Uterus (tissue), 4 donors: Measurements from ENCODE around the gene TXN2. TPM values are rescaled to one million over a fixed set of nuclear protein-coding genes. Genes with fewer than 3 reads are reported as not detected.
A peak's percentile ranks its signal among the peaks of the same experiment; 100 is the strongest.

ENCODE experiments used
- DNase-seq, 2 donors: peaks; one replicate each; pipeline ENCODE4 v3.0.0-alpha.2; 2019 to 2020
- H3K27ac ChIP-seq, 2 donors: fragments of 200-600 bp; sonication (generic); 1 replicate in 1 of 2; 2 replicates in 1 of 2; pipeline ENCODE4 v1.5.1; 2016 to 2018
- H3K27me3 ChIP-seq, 2 donors: fragments of 200-600 bp; sonication (generic); one replicate each; pipeline ENCODE4 v1.5.1; 2018 to 2019; ENCODE audit warnings: control low read depth in 1 of 2
- H3K36me3 ChIP-seq, 2 donors: fragments of 200-600 bp; sonication (generic); one replicate each; pipeline ENCODE4 v1.5.1; 2019; ENCODE audit warnings: control low read depth in 1 of 2
- H3K4me1 ChIP-seq, 2 donors: fragments of 200-600 bp; sonication (generic); one replicate each; pipeline ENCODE4 v1.5.1; 2018 to 2019; ENCODE audit warnings: control low read depth in 1 of 2
- H3K4me3 ChIP-seq, 2 donors: fragments of 200-600 bp; sonication (generic); 1 replicate in 1 of 2; 2 replicates in 1 of 2; pipeline ENCODE4 v1.5.1; 2018 to 2019; ENCODE audit warnings: mild to moderate bottlenecking in 1 of 2
- H3K9me3 ChIP-seq, 2 donors: fragments of 200-600 bp; sonication (generic); one replicate each; pipeline ENCODE4 v1.5.1; 2019; ENCODE audit warnings: control low read depth in 1 of 2
- POLR2A ChIP-seq, 2 donors: fragments of 450-650 bp; IDR thresholded peaks; one replicate each; pipeline ENCODE4 v1.6.1; 2016; ENCODE audit warnings: antibody characterized with exemption in 2 of 2, mild to moderate bottlenecking in 1 of 2, moderate library complexity in 1 of 2
- intact Hi-C: fragments of 100-400 bp; cut with DNase I; formaldehyde crosslinking; loops from one replicate; pipeline ENCODE4 v1.15.1; 2023; ENCODE audit warnings: low total_unique reads
- total RNA-seq, 4 donors: library from RNA; depleted of rRNA in 3 of 4; stranded (reverse); fragments of >200 nt in 3 of 4; gene quantifications; one replicate each; pipeline versions ENCODE4 v1.1.0 to v1.2.4, GENCODE V29; 2014 to 2023
- TF ChIP-seq, protein P1 (sequence below), 4 experiments: fragments of 200-600 bp in 2 of 4; fragments of 450-650 bp in 2 of 4; sonication (generic) in 2 of 4; IDR thresholded peaks; one replicate each; pipeline ENCODE4 v1.5.1; 2016 to 2019; ENCODE audit warnings: antibody characterized with exemption in 4 of 4, mild to moderate bottlenecking in 2 of 4, moderate library complexity in 1 of 4
- donor health status: DM: yes; HTN: yes; CAD: no.

Gene TXN2
- total RNA-seq, 4 donors from 2014 or later, result 14.4 to 56.4 (median 17.8) TPM

DNA sequence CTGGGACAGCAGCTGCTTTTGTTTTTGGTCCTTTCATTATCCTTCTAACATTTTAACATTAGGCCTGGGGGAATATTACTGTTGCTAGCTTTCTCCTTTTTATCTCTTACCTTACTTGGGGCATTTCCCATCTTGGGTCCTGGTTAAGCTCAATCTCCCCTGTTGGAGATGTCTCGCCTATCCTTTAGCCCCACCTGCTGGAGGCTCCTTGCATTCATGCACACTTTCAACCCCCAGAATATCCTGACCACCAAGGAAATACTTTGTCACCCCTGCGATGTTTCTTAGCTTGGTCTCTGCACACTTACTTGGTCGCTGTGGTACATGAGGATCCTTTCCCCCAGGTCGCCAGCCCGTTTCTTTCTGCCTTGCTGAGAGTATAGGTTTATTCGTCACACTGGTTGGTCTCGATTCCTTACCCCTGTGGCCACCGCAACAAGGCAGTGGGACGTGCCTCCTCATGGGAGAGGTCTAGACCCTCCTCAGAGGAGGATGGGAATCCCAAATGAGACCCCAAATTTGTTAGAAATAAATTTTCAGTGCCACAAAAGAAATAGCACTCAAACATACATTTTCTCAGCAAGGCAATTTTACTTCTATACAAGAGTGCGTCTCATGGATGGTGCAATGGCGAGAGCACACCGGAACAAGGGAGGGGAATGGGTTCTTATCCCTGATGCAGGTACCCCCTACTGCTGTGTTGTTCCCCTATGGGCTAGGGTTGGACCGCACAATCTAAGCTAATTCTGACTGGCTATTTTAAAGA lies 5.4 kb upstream of the TXN2 start:
- no peak for DNase-seq
- Histone ChIP-seq H3K9me3 (no peaks in the 10 kb centered on the region), H3K27ac (no peak overlapping the region), H3K4me1 (no peaks in the 10 kb centered on the region), H3K4me3 (no peak overlapping the region), H3K36me3 (no peaks in the 10 kb centered on the region), H3K27me3 (no peaks in the 10 kb centered on the region)
- intact Hi-C loops, result no loop called here
- TF ChIP-seq, protein P1, sequence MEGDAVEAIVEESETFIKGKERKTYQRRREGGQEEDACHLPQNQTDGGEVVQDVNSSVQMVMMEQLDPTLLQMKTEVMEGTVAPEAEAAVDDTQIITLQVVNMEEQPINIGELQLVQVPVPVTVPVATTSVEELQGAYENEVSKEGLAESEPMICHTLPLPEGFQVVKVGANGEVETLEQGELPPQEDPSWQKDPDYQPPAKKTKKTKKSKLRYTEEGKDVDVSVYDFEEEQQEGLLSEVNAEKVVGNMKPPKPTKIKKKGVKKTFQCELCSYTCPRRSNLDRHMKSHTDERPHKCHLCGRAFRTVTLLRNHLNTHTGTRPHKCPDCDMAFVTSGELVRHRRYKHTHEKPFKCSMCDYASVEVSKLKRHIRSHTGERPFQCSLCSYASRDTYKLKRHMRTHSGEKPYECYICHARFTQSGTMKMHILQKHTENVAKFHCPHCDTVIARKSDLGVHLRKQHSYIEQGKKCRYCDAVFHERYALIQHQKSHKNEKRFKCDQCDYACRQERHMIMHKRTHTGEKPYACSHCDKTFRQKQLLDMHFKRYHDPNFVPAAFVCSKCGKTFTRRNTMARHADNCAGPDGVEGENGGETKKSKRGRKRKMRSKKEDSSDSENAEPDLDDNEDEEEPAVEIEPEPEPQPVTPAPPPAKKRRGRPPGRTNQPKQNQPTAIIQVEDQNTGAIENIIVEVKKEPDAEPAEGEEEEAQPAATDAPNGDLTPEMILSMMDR (IDR thresholded peaks at IDR 0.05), result peak; percentile 56 to 70 (median 60)
- no peak for TF ChIP-seq POLR2A (IDR thresholded peaks at IDR 0.05)

DNA sequence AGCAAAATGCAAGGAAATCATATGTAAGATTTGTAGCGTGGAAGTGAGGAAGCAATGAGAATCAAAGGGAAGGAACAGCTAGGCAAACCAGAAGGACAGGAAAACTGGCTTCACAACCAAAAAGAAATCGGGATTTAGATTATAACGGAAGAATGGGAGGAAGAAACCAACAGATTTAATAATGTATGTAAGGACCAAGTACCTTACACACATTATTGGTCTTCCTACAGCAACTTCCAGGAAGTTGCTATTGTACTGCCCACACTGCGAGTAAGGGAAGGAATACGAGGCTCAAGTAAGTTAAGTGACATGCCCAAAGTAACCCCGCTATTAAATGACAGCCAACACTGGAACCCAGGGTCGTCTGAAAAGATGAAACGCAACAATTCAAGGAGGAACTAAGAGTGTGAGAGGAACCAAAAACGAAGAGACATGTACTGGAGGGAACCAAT lies 473 bp downstream of the TXN2 start:
- DNase-seq, result no peak
- no peaks in the 10 kb centered on the region for H3K36me3 ChIP-seq
- no peaks in the 10 kb centered on the region for H3K27me3 ChIP-seq
- peaks cover 0 to 7% of the 10 kb centered on the region in 2 donors for H3K4me1 ChIP-seq
- H3K4me3 ChIP-seq, result peak overlapping the region; percentile 89 to 95
- H3K27ac ChIP-seq, result peak overlapping the region; percentile 99 to 100
- H3K9me3 ChIP-seq, result no peaks in the 10 kb centered on the region
- intact Hi-C loops, result no loop called here
- TF ChIP-seq, protein P1 (IDR thresholded peaks at IDR 0.05), result no peak
- TF ChIP-seq POLR2A (IDR thresholded peaks at IDR 0.05), result no peak

DNA sequence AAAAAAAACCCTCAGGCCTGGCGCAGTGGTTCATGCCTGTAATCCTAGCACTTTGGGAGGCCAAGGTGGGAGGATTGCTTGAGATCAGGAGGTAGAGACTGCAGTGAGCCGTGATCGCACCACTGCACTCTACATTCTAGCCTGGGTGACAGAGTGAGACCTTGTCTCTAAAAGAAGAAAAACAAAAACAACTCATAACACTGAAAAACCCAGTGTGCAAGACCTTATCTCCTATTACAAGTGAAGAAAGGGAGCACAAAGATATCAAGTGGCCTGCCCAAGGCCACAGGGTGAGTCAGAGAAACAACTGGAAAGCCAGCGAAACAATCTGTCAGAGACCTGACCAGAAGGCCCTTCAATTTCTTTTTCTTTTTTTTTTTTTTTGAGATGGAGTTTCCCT lies 2.5 kb downstream of the TXN2 start:
- no peak overlapping the region for H3K4me3 ChIP-seq
- H3K36me3 ChIP-seq, result no peaks in the 10 kb centered on the region
- no peak for TF ChIP-seq POLR2A (IDR thresholded peaks at IDR 0.05)
- TF ChIP-seq, protein P1 (IDR thresholded peaks at IDR 0.05), result no peak
- intact Hi-C loops, result no loop called here
- H3K9me3 ChIP-seq, result no peaks in the 10 kb centered on the region
- DNase-seq, result no peak
- peaks cover 0 to 7% of the 10 kb centered on the region in 2 donors for H3K4me1 ChIP-seq
- H3K27ac ChIP-seq, result no peak overlapping the region
- no peaks in the 10 kb centered on the region for H3K27me3 ChIP-seq

DNA sequence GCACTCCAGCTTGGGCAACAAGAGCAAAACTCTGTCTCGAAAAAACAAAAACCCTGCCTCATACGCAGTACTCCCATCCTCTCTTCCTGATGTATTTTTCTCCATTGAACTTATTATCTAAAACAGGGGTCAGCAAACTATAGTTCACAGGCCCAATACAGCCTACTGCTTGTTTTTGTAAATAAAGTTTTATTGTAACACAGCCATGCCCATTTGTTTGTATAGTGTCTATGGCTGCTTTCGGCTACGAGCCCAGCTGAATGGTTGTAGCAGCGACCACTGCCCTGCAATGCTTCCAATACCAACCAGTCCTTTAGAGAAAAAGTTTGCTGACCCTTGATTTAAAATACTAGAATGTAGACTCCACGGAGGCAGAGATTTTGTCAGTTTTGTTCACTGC lies 6.1 kb downstream of the TXN2 start:
- TF ChIP-seq POLR2A (IDR thresholded peaks at IDR 0.05), result no peak
- TF ChIP-seq, protein P1 (IDR thresholded peaks at IDR 0.05), result no peak
- DNase-seq, result no peak
- intact Hi-C loops, result no loop called here
- no peaks in the 10 kb centered on the region for H3K9me3 ChIP-seq
- H3K4me1 ChIP-seq, result peaks cover 0 to 2% of the 10 kb centered on the region in 2 donors
- no peaks in the 10 kb centered on the region for H3K27me3 ChIP-seq
- no peak overlapping the region for H3K27ac ChIP-seq
- no peaks in the 10 kb centered on the region for H3K36me3 ChIP-seq
- no peak overlapping the region for H3K4me3 ChIP-seq

DNA sequence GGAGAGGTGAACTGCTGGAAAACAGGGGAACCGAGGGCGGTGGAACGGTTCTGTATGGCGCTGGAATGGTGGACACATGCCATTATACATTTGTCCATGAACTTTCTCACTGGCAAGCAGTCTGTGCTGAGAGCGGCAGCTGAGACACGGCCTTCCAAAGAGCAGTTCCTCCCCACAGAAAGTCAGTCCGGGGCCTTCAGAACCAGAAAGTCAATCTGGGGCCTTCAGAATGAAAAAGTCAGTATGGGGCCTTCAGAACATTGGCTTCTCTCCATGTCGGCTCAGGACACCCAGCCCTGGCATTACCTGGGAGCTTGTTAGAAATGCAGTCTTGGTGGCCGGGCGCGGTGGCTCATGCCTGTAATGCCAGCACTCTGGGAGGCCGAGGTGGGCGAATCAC lies 8.8 kb downstream of the TXN2 start:
- TF ChIP-seq POLR2A (IDR thresholded peaks at IDR 0.05), result no peak
- TF ChIP-seq, protein P1 (IDR thresholded peaks at IDR 0.05), result no peak
- Histone ChIP-seq H3K9me3 (no peaks in the 10 kb centered on the region), H3K27me3 (no peaks in the 10 kb centered on the region), H3K4me3 (no peak overlapping the region), H3K36me3 (no peaks in the 10 kb centered on the region), H3K27ac (peak overlapping the region; percentile 96 to 97), H3K4me1 (peaks cover 0 to 9% of the 10 kb centered on the region in 2 donors)
- intact Hi-C loops, result no loop called here
- DNase-seq, result no peak
